GM12865 (cell line): Measurements from ENCODE around the gene TARS2.

Experiments used
- DNase-seq: peaks from one replicate; pipeline ENCODE4 v3.0.0; 2010; ENCODE audit warnings: low read depth
- H3K4me3 ChIP-seq: 2 replicates; pipeline ENCODE4 v1.5.1; 2011; ENCODE audit warnings: mild to moderate bottlenecking, low read depth, low read length, control low read depth
- CTCF ChIP-seq: IDR thresholded peaks from 2 replicates; pipeline ENCODE4 v1.5.1; 2011; ENCODE audit warnings: low read length, control low read depth, low read depth, inconsistent platforms; ENCODE audit not compliant: insufficient read depth; ENCODE audit errors: missing control alignments

Gene TARS2

GRCh38 chr1:150486966-150487762 is at the start of gene TARS2:
TARS2 (plus strand) TSS chr1:150487419; CDS start chr1:150487451, 32 bp downstream.
- DNase-seq: peak; percentile 100
- H3K4me3 ChIP-seq: peak within 1 kb of the TSS; percentile 84
- TF ChIP-seq CTCF: no peak

GRCh38 chr1:150441121-150441520 is 46.1 kb upstream of the TARS2 start:
- TF ChIP-seq CTCF: no peak
- no peak for DNase-seq
- H3K4me3 ChIP-seq: no peak overlapping the region

- no peak for DNase-seq
- TF ChIP-seq CTCF: no peak
- no peak overlapping the region for H3K4me3 ChIP-seq
Observed at GRCh38 chr1:150444232-150444631, 43.0 kb upstream of the TARS2 start.

GRCh38 chr1:150456146-150456647 is 31.0 kb upstream of the TARS2 start:
- no peak for DNase-seq
- no peak for TF ChIP-seq CTCF
- no peak overlapping the region for H3K4me3 ChIP-seq

GRCh38 chr1:150464422-150464826 is 22.8 kb upstream of the TARS2 start:
- peak; percentile 84 for DNase-seq
- peak; percentile 78 for TF ChIP-seq CTCF
- H3K4me3 ChIP-seq: no peak overlapping the region

GRCh38 chr1:150466964-150467363 is 20.3 kb upstream of the TARS2 start:
- TF ChIP-seq CTCF: no peak
- H3K4me3 ChIP-seq: no peak overlapping the region
- no peak for DNase-seq
